M059J (cell line): ENCODE results near the gene HSFY2. TPM values are rescaled to one million over a fixed set of nuclear protein-coding genes. Genes with fewer than 3 reads are reported as not detected.
"Not testable (repeated sequence)": the region's sequence is repeated elsewhere in the genome, so short reads cannot be mapped to it uniquely, and the experiment has no call there.

Experiments used
- DNase-seq: peaks from one replicate; pipeline ENCODE4 v3.0.0-alpha.2; 2012; ENCODE audit warnings: low read depth
- total RNA-seq: library from RNA; depleted of rRNA; stranded (reverse); fragments of >200 nt; shearing (Covaris generic); gene quantifications from 2 replicates; pipeline ENCODE4 v1.2.3, GENCODE V29; 2014; rRNA removed

The HSFY2 gene
- not detected in 2 replicates for total RNA-seq

DNA sequence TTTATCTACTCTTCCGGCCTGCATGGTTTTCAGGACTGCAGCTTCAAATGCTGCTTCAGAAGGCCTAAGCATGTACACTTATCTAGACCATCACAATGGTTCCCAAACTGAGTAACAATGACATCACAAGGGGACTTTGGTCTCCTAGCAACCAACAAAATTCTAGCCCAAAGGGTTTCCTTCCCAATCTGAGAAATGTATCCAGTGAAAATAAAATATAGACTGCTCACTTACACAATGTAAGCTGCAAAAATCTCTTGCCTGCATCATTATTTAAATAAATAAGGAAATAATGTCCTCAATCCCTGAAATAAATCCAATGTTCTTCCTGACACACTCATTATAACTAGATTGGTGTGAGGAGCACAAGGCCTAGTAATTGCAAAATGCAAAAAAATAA lies at the start of gene HSFY2:
TSS of gene HSFY2 (minus strand) at position 101 of the 400 bp plus-strand sequence. CDS start 117 bp downstream, outside the sequence.
- DNase-seq = not testable (repeated sequence)

GRCh38 chrY:18815751-18816150 lies 42.2 kb upstream of the HSFY2 start:
- DNase-seq = not testable (repeated sequence)

GRCh38 chrY:18788757-18789406 lies 15.3 kb upstream of the HSFY2 start:
- DNase-seq = not testable (repeated sequence)

DNA sequence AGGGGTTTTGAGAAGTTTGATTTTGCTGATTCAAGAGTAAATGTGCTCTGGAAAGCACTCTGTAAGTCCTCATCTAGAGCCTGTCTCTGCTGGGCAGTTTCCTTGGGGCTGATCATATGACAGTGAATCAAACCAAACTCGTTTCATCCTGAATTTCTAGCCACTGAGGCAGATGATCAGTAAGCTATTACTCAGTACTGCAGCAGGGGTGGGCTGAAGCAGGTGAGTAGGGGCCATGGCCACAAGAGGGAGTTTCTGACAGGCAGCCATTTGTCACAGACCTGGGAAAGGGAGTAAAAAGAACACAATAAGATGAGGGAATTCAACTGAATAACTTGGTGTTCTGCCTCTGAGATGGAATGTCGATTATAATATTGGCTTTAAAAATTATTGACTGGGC lies 19.5 kb downstream of the HSFY2 start:
- DNase-seq = not testable (repeated sequence)

DNA sequence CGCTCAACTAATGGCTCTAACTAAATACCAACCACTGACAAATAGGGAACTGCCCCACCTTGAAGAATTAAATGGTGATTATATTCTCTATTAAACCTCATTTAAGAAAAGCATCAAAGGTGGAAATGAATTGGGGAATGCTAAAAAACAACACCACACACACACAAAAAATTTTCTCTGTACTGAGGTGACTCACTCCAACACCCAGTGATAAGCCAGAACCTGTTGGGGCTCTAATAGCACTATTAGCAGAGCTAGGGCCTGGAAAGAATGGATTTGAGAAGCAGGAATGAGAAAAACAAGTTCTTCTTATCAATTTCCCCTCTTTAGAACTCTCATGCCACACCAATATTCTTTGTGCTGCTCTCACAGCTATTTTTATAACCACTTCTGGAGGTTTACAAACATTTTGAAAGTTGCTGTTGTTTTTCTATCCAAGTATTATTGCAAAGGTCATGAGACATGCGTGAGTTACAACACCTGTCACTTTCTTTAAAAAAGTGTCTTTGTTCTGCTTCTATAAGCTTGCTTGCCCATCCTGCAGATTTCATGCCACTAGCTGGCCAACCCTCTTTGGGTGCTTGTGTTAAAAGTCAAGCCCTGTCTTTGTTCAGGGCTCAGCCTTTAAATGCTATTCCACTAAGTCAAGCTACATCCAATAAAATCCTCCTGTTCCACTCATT lies 20.3 kb downstream of the HSFY2 start:
- DNase-seq = not testable (repeated sequence)

DNA sequence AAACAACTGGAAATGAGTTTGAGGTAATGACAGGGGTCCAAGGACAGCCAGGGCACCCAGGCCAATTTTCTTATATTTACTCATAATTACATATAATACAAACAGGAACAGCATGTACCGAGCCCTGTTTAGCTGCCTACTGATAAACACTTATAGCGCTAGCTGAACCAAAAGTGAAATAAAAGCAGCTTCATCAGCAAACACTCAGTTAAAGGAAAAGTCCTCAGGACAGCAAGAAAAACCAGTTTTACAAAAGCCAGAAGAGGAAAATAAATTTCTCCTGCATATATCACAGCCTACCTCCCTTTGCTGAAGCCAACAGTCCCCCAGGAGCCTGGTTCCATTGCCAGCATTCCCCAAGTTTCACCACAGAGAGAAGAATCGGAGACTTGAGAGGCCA lies 49.8 kb downstream of the HSFY2 start:
- DNase-seq = not testable (repeated sequence)

Other genes starting within 250 kb of the HSFY2 start
- gene HSFY1, start 227.0 kb downstream of the HSFY2 start, total RNA-seq = not detected in 2 replicates